ENCODE data around the gene IL25. TPM values are rescaled to one million over a fixed set of nuclear protein-coding genes. Genes with fewer than 3 reads are reported as not detected.

IL25 gene
- total and polyA plus RNA-seq, 8 donors = not detected

DNA sequence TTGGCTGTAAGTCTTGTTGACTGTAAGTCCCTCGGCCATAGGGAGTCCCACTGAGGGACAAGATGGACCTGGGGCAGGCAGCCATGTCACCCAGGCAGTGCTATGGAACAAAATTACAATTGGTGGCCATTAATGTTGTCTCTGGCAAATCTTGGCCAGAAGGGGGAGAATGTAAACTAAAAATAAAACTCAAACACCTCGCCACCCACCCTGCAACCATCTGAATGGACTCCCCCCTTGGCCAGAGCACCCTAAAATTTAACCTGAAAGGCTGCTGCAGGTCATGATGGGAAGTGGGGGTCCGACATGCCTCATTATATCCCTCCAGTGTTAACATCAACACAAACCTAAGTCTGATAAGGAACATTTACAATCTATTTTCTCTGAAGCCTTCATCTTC is 28.1 kb upstream of the IL25 start:
- no peak for ATAC-seq
- no peaks in the 10 kb centered on the region for H3K36me3 ChIP-seq
- H3K4me1 ChIP-seq = no peaks in the 10 kb centered on the region
- no peak overlapping the region for H3K27ac ChIP-seq
- H3K9me3 ChIP-seq = no peaks in the 10 kb centered on the region
- DNase-seq = no peak
- 45 to 57% methylated on average over 3 of the region's 3 CpGs for WGBS, 2 donors
- TF ChIP-seq CTCF (IDR thresholded peaks at IDR 0.05) = no peak
- no peaks in the 10 kb centered on the region for H3K27me3 ChIP-seq
- FAIRE-seq = no peak
- intact Hi-C loops (cut with DNase I) = no loop called here
- H3K4me3 ChIP-seq = no peak overlapping the region

- FAIRE-seq = no peak
These were observed 26.5 kb upstream of the IL25 start for GRCh38 chr14:23345987-23346692.

GRCh38 chr14:23346693-23347405 is 25.8 kb upstream of the IL25 start:
- 86 to 88% methylated on average over 21 to 27 of the region's 27 CpGs for WGBS, 2 donors
- DNase-seq = no peak
- no peak for TF ChIP-seq CTCF (IDR thresholded peaks at IDR 0.05)
- Histone ChIP-seq H3K27me3 (no peaks in the 10 kb centered on the region), H3K4me1 (peaks cover 0 to 2% (median 0%) of the 10 kb centered on the region in 3 donors), H3K4me3 (no peak overlapping the region), H3K27ac (no peak overlapping the region), H3K9me3 (no peaks in the 10 kb centered on the region), H3K36me3 (no peaks in the 10 kb centered on the region)
- intact Hi-C loops (cut with DNase I) = no loop called here
- ATAC-seq = no peak
- FAIRE-seq = no peak

More at GRCh38 chr14:23345987-23346692, 26.5 kb upstream of the IL25 start:
- DNase-seq = no peak
- Histone ChIP-seq H3K27ac (no peak overlapping the region), H3K9me3 (no peaks in the 10 kb centered on the region), H3K27me3 (no peaks in the 10 kb centered on the region), H3K4me3 (no peak overlapping the region), H3K4me1 (no peaks in the 10 kb centered on the region), H3K36me3 (no peaks in the 10 kb centered on the region)
- WGBS, 2 donors = 79% methylated on average over 12 to 13 of the region's 13 CpGs
- no peak for TF ChIP-seq CTCF (IDR thresholded peaks at IDR 0.05)
- intact Hi-C loops (cut with DNase I) = no loop called here
- ATAC-seq = no peak

GRCh38 chr14:23347406-23348296 is 25.0 kb upstream of the IL25 start:
- H3K4me1 ChIP-seq = peaks cover 0 to 4% (median 0%) of the 10 kb centered on the region in 3 donors
- FAIRE-seq = no peak
- no peak overlapping the region for H3K4me3 ChIP-seq
- no peaks in the 10 kb centered on the region for H3K9me3 ChIP-seq
- no peaks in the 10 kb centered on the region for H3K36me3 ChIP-seq
- no peak for TF ChIP-seq CTCF (IDR thresholded peaks at IDR 0.05)
- no peak for ATAC-seq
- 94 to 97% methylated on average over 19 of the region's 19 CpGs for WGBS, 2 donors
- H3K27me3 ChIP-seq = no peaks in the 10 kb centered on the region
- intact Hi-C loops (cut with DNase I) = no loop called here
- H3K27ac ChIP-seq = no peak overlapping the region
- DNase-seq = no peak
